Stimulated activated CD4-positive, alpha-beta T cell treated with anti-CD3 and anti-CD28 coated beads, Interleukin-15, amount 100 ng/mL, for 24 hours (primary cell): Measurements from ENCODE around the gene SLIT1.

Experiments used
- DNase-seq: peaks from one replicate; pipeline ENCODE4 v3.0.0-alpha.2; 2020

The SLIT1 gene

GRCh38 chr10:97060441-97061084, 125.2 kb downstream of the SLIT1 start:
- DNase-seq = no peak

- no peak for DNase-seq
These were observed 125.9 kb downstream of the SLIT1 start for GRCh38 chr10:97059872-97060205.

DNA sequence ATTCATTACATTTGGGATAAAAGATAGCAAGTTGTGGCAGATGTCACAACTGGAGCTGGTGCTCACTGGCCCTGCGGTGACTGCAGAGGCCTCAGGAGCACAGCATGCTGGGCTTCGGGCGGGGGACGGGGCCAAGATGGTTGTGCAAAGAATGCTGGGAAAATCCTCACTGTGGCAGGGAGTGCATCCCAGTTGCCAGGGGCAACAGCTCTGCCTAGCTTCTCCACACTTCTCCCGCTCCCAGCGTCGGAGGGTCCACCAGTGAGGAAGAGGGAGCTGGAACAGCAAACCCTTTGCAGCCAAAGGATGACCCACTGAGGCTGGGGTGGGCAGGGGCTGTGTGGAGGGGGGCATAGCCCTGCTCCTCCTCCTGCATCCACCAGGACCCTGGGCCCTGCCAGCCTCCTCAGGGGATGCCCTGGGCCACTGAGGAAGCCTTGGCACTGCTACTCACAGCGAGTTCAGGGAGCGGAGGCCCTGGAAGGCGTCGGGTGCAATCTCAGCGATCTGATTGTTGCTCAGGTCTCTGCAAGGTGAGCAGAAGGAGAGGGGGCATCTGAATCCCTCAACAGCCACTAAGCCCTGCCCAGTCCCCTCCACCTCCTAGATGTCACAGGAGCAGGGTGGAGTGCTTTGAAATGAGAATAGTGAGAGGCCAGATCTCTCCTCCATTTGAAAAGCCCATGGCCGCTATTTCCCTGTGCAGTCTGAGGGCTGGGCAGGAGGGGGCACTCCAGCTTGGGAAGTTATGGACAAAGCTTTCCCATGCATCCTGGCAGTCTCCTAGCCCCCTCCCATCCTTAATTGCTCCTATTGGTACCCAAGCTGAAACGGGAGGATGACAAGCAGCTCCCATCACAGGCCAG, 126.5 kb downstream of the SLIT1 start:
- no peak for DNase-seq

DNA sequence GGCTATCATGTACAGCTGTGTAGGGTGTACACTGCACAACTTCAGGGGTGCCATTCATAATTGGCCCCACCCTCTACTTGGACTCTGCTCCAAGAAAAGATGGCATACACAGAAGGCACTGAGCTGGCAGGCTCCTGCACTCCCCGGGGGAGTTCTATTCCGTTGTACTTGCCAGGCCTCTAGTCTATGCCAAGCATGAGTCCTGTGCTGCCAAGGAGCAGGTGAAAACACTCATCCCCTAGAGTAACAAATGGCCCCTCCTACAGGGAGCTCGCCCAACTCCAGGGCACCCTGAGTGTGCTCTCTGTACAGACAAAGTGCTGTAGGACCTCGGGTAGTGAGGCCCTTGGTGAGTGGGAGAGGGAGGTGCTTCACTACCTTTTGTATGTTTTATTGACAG, 127.2 kb downstream of the SLIT1 start:
- DNase-seq = no peak

- DNase-seq = no peak
These were observed 128.1 kb downstream of the SLIT1 start for GRCh38 chr10:97057491-97058235.

DNA sequence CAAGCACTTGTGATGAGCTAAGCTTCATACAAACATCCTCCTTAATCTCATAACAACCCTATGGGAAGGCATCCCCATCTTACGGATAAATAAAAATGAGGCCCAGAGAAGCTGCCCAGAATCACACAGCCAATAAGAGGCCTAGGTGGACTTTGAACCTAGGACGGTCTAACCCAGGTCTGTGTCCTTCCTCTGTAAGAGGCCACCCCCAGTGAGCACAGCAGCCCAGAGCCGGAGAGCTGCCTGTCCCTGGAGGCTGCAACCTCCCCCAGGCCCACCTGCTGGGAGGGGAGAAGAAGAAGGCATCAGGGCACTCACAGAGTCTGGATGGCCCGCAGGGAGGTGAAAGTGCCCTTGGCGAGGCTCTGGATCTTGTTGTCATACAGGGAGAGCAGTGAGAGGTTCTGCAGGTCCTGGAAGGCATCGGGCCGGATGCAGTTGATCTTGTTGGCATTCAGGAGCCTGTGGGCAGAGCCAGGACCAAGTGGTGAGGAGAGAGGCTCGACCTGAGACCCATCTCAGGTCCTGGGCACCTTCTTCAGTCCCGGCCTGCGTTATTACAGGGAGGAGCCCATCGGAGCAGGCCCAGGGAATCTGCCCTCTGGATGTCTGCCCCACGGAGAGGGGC, 129.6 kb downstream of the SLIT1 start:
- no peak for DNase-seq

- no peak for DNase-seq
These were observed 132.5 kb downstream of the SLIT1 start for GRCh38 chr10:97053276-97053675.

DNA sequence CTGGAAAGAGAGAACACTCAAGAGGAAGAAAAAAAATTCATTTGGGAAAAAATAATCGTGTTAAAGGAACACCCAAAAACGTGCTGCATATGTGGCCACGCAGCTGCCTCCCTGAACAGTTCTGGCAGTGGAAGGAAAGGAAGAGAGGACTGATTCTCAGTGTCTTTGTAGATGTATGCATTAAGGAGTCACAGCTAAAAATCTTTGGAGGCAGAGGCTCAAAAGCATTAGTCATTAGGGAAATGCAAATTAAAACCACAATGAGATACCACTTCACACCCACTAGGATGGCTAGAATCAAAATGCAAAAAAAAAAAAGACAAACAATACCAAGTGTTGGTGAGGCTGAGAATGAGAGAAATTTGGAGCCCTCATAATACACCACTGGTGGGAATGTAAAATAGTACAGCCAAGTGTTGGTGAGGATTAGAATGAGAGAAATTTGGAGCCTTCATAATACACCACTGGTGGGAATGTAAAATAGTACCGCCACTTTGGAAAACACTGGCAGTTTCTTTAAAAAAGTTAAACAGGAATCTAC, 134.7 kb downstream of the SLIT1 start:
- DNase-seq = no peak

GRCh38 chr10:97050205-97050745, 135.5 kb downstream of the SLIT1 start:
- DNase-seq = no peak

GRCh38 chr10:97049670-97050069, 136.1 kb downstream of the SLIT1 start:
- no peak for DNase-seq

GRCh38 chr10:97048649-97049427, 136.9 kb downstream of the SLIT1 start:
- no peak for DNase-seq

GRCh38 chr10:97047788-97048187, 138.0 kb downstream of the SLIT1 start:
- DNase-seq = no peak

GRCh38 chr10:97047083-97047736, 138.5 kb downstream of the SLIT1 start:
- DNase-seq = no peak

- DNase-seq = no peak
These were observed 139.2 kb downstream of the SLIT1 start for GRCh38 chr10:97046456-97047082.

GRCh38 chr10:97043563-97043855, 142.2 kb downstream of the SLIT1 start:
- DNase-seq = no peak

DNA sequence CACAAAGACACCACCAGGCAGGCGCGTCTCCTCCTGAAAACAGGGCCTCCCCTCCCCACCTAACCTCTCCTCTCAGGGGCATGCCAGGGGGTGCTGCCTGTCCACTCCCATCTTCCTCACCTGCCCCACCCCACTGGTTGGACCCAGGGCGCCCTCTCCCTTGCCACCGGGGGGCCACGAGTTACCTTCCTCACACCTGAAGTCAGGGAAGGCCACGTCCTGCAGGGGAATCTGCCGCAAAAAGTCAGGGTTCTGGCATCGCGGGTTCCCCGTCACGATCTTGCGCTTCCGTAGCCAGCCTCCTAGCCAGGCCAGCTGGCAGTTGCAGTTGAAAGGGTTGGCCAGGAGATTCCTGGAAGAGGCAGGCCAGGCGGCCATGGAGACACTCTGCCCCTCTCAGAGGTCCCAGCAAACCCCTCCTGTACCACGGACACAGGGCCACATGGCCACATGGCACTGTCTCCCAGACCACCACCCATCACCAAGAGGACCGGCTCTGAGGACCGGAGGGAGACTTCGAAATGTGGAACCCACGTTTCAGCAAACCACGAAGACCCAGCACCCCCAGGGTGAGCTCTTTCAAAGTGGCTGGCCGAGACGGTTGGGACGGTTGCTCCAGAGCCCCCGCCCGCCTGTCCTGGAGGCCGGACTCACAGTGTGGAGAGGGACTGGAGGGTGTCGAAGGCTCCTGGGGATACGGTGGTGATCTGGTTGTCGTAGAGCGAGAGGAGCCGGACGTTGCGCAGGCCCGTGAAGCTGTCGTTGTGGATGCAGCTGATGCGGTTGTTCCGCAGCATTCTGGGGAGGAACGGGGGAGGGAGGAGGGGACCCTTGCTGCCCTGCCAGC, 142.8 kb downstream of the SLIT1 start:
- no peak for DNase-seq

DNA sequence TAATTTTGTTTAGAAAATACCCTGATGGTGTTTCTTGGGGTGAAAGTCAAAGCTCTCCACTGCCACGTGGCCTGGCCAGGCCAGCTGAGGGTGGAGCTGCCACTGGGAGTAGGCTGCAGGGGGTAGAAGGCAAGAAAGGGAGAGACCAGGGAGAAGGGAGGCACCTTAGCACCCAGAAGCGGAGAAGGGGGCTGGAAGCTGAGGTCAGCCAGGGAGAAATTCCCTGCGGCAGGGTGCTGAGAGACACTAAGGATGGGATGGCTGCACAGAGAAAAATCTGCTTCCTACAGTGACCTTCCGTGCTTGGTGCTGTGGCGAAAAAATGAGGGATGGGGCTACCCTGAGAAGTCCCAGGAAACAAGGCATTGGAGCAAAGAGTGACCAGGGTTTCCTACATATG, 143.7 kb downstream of the SLIT1 start:
- no peak for DNase-seq

DNA sequence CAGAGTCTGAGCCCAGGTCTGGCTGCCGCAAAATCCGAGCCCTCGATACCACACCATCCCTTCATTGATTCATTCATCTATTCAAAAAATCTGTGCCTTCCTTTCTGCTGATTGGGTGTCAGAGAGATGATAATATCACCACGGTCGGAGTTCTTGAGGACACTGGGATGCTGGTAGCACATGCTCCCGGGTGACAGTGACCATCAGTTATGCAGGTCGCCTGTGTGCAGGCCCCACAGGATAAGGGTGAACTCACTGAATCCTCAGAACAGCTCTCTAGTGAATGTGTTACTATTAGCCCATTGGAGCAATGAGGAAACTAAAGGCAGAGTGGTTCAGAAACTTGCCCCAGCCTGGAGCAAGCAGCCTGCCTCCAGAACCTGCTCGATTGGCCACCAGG, 145.1 kb downstream of the SLIT1 start:
- no peak for DNase-seq

DNA sequence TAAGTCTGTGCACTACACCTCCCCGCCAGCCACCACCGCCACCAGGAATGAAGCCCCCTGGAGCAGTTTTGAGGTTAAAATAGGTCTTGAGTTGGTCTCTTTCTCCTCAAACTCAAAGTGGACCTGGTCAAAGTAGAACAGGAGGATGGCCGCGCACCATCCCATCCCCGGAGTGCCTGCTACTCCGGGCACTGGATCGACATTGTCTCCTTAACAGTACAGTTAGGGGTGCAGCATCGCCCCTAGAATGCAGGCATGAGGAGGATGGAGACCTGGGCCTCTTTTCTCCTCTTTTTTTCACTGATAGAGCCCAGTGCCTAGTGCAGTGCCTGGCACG, 145.5 kb downstream of the SLIT1 start:
- no peak for DNase-seq

GRCh38 chr10:97039538-97040247, 146.1 kb downstream of the SLIT1 start:
- DNase-seq = no peak
